ENCODE data around the gene RAD51B.

DNA sequence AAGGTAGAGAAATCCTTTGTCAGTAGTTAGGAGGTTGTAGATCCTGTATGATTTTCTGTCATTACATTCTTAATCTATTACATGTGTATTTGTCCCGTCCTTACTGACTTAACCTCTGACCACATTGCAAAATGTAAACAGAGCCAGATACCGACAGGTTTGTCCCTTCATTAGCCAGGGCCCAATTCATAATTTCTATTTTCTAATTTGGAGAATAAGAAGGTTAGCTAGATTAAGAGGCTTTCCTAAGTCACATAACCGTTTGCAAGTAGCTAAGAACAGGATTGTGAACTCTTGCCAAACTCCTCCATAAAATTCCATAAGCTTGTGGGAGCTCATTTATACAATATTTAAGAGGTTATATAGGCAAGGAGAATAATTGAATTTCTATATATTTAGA is 352.6 kb downstream of the RAD51B start:
- TF ChIP-seq CTCF (IDR thresholded peaks at IDR 0.05; ENCODE audit: low read length) = no peak
- TF ChIP-seq EZH2phosphoT487 (IDR thresholded peaks at IDR 0.05; ENCODE audit: low read length) = no peak
